GM19240 (cell line): ENCODE measurements around the gene ZNF57.
"Not testable (repeated sequence)": the region's sequence is repeated elsewhere in the genome, so short reads cannot be mapped to it uniquely, and the experiment has no call there.

Experiments
- DNase-seq: peaks from one replicate; pipeline ENCODE4 v3.0.0; 2011; ENCODE audit warnings: low spot score; ENCODE audit not compliant: insufficient read length

ZNF57 gene

DNA sequence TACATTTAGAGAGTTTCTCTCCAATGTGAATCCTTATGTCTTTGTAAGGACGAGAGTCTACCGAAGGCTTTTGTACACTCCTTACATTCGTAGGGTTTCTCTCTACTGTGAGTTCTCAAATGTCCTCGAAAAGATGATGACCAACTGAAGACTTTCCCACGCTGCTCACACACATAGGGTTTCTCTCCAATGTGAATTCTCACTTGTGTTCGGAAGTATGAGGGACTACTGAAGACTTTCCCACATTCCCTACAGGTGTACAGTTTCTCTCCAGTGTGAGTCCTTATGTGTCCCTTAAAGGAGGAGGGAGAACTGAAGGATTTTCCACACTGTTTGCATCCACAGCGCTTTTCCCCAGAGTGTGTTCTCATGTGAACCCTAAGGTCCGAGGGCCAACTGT is 4.0 kb upstream of the ZNF57 start:
- no peak for DNase-seq

DNA sequence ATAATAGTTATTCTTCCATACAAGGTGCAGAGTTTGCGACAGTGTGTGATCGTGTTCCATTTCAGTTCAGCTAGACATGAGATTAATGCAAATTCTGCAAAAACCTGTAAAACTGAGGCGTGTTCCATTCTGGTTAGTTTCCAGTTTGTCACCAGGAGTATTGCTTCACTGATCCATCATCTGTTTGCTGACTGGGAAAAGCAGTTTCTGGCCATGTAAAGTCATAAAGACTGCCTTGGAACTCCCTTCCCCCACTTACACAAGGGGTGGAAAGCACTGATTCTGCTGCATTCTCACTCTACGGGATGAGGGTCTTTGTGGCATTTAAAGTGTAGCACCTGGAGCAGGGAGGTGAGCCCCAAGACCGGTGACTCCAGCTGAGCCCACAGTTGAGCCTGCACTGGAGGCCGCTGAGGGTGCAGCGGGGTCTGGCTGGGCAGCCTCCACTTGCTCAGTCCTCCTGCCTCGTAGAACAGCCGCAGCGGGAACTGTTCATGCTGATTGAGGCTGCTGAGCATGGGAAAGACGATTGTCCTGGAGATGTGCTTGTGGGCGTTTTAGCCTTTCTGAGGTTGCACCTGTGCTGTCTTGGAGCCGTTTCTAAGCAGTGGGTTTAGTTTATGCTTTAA is 2.0 kb downstream of the ZNF57 start:
- DNase-seq: no peak

DNA sequence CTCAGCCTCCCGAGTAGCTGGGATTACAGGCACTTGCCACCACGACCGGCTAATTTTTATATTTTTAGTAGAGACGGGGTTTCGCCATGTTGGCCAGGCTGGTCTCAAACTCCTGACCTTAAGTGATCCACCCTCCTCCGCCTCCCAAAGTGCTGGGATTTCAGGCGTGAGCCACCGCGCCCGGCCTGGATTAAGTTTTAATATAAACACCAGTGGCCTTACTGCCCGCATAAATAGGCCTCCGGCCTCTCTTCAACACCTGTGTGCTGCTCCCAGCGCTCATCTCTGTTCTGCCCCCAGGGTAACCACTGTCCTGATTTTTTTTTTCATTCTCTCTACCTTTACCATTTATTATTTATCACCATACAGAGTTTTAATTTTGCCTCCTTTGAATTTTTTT is 2.6 kb downstream of the ZNF57 start:
- DNase-seq: not testable (repeated sequence)

DNA sequence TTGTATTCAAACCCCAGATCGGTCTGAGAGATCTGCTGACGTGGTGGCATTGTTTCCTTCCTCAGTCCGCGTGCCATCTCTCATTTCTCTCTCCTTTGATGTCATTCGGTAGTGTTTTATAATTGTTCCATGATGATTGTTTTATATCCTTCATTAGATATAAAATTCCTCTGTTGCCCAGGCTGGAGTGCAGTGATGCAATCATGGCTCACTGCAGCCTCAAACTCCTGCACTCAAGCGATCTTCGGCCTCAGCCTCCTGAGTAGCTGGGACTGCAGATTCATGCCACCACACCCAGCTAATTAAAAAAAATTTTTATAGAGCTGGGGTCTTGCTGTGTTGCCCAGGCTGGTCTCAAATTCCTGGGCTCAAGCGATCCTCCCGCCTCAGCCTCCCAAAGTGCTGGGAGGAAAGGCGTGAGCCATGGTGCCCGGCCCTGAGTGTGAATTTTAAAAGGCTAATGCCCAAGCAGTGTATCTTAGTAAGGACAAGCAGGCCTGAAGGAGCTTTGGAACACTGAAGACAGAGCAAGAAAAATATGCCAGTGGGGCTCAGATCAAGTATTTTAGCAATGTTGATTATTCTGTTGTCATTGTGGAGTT is 5.3 kb downstream of the ZNF57 start:
- DNase-seq: no peak

DNA sequence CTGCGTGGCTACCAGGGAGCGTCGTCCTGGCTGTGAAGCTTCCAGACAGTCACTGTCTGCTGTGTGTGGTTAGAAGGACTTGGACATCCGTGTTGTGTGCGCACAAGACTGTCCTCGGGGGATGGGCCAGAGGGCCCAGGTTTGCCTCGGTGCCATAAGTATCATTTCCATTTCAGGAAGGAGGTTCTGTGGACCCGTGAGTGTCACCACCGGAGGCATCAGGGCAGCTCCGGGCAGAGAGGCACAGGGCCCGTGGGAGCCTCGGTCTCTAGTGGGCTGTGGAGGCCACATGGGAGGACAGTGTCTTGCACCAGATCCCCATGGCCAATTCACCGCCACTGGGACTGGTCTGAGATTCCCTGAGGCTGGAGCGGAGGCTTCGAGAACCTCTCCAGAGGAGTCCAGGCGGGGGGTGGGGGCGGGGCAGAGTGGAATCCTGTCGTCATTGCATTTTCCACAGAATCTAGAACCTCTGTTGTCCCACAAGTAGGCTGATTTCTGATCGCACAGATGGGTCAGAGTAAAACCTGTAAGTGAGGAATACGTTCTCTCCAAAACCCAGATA is 6.0 kb downstream of the ZNF57 start:
- DNase-seq: no peak

DNA sequence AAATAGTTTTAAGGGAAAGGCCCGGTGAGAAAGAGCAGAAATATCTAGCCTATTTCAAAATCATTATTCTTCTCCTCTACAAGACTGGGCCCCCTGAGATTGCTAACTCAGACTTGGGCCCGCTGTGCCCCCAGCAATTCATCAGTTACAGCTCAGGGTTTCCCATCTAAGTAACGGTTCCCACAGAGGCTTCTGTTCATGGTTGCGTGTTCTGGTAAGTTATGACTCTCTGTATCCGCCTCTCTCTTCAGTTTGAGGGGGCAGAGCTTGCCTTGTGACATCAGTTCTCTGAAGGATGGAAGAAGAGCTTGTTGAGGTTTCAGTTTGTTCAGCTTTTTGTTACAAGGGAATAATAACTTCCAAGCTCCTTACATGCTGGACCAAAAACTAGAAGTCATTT is 11.6 kb downstream of the ZNF57 start:
- DNase-seq: no peak

DNA sequence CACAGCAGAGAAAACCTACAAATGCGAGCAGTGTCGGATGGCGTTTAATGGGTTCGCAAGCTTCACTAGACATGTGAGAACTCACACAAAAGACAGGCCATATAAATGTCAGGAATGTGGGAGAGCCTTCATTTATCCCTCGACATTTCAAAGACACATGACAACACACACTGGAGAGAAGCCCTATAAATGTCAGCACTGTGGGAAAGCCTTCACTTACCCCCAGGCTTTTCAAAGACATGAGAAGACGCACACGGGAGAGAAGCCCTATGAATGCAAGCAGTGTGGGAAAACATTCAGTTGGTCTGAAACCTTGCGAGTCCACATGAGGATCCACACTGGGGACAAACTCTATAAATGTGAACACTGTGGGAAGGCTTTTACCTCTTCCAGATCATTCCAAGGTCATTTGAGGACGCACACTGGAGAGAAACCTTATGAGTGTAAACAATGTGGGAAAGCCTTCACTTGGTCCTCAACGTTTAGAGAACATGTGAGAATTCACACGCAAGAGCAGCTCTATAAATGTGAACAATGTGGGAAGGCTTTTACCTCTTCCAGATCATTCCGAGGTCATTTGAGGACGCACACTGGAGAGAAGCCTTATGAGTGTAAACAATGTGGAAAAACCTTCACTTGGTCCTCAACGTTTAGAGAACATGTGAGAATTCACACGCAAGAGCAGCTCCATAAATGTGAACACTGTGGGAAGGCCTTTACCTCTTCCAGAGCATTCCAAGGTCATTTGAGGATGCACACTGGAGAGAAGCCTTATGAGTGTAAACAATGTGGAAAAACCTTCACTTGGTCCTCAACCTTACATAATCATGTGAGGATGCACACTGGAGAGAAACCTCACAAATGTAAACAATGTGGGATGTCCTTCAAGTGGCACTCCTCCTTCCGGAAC is 16.8 kb downstream of the ZNF57 start:
- no peak for DNase-seq

DNA sequence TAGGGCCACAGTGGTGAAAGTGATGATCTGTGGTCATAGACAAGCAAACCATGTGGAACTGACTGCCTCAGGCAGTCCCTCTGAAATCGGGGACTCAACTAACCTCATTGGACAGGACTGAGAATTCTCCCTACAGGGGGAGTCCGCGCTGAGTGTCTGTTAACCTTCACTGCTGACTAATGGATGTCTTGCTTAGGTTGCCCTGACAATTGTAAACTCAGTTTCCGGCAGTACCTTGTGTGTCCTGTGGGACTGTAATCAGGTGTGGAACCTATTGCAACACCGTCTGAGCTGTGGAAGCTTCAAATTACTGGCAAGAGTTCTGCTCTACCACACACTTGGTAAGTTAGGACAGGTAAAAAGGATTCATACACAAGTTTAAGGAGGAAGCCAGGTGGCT is 22.3 kb downstream of the ZNF57 start:
- no peak for DNase-seq

DNA sequence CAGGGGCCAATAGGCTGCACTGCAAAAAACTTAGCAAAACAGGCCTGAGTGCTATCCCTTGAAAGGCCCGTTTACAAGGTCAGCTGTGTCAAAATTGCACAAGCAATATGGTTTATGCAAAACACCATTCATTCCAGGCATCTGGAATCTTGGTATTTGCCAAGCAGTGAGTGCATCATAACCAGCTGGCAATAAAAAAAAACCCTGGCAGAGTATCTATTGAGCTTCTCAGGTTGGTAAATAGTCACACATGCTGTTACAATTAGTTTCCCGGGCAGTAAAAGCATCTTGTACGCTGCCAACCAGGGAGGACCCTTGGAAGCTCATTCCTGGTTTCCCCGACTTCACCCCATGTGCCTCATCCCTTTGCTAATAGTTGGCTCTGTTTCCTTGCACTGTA is 22.8 kb downstream of the ZNF57 start:
- no peak for DNase-seq

DNA sequence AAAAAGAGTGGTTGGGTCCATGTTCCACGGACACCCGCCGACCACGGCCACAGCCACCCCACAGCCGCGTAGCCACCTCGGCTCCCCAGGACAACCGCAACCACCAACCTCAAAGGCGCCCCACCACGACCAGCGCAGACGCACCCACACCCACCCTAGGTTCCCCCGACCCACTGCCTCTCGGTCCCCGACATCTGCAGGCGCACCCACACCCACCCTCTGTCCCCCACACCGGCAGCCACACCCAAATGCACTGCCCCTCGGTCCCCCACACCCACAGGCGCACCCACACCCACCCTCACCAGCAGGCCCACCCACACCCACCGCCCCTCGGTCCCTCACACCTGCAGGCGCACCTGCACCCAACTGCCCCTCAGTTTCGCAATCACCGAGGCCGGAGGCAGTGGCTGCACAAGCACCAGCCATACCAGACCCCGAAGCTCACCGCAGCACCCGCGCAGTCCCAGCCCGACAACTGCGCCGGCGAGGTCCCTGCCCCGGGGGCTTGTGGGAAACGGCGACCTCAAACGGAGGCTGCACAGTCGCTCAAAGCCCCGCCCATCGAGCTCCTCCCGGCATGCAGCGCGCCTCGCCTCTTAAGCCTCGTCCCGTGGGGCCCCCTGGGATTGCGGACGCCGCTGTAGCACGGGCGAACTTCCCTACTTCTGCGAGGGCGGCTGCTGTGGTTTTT is 25.8 kb downstream of the ZNF57 start:
- DNase-seq: no peak

DNA sequence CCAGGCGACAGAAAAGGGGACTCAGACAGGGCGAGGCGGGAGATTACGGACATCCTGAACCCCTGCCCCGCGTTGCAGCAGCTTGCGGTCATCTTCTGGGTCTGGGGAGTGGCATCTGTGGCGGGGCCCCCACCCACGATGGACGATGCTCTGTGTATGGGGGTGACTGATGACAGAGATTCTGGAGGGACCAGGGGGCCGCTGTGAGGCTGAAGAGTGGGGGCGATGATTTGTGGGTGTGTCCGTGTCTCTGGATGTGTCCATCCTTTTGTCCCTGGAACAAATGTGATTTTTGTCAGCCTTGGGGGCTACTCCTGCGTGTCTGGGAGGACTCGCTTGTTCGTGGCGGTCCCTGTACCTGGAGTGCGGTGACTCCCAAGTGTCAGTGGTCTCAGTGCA is 26.3 kb downstream of the ZNF57 start:
- no peak for DNase-seq

DNA sequence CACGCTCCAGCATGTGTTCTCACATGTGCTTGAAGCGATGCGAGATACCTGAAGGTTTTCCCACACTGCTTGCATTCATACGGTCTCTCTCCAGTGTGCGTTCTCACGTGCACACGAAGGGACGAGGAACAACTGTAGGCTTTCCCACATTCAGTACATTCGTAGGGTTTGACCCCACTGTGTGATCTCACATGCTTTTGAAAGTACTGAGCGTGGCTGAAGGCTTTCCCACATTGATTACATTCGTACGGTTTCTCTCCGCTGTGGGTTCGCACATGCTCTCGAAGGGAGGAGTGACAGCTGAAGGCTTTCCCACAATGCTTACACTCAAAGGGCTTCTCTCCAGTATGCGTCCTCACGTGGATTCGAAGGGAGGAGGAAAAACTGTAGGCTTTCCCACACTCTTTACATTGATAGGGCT is 32.8 kb downstream of the ZNF57 start:
- no peak for DNase-seq

DNA sequence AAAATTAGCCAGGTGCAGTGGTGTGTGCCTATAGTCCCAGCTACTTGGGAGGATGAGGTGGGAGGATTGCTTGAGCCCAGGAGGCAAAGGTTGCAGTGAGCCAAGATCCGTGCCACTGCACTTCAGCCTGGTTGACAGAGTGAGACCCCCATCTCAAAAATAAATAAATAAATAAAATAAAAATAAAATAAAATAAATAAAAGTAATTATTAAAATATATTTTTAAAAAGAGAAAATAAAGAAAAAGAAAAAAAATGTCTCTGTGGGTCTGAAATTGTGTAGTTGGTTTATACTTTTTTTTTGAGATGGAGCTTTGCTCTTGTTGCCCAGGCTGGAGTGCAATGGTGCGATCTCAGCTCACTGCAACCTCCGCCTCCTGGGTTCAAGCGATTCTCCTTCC is 35.1 kb downstream of the ZNF57 start:
- not testable (repeated sequence) for DNase-seq

DNA sequence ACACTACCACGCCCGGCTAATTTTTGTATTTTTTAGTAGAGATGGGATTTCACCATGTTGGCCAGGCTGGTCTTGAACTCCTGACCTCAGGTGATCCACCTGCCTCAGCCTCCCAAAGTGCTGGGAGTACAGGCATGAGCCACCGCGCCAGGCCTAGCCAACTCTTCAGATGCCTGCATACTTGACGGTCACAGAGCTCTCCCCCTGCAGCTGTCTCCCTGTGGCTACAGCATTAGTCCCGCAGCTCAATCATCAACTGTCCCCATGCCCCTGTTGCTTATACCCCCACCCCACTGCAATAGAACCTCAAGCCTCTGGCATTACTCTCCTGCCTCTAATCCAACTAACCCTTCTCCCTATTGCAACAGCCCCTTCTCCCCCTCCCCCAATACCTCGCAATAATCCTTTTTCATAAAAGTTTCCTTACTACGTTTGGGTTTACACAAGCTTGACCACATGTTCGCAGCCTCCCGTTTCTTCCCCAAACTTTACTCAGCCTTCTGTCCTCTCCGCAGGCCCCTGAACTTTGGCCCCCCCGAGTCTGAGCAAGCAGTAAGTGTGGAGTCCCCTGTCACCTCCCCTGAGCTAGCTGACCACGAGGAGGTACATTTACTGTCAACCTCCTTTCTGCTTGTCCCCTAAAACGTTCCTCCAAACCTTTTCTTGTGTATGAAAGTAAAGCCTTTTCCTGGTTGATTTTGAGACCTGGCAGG is 42.4 kb downstream of the ZNF57 start:
- DNase-seq: no peak

DNA sequence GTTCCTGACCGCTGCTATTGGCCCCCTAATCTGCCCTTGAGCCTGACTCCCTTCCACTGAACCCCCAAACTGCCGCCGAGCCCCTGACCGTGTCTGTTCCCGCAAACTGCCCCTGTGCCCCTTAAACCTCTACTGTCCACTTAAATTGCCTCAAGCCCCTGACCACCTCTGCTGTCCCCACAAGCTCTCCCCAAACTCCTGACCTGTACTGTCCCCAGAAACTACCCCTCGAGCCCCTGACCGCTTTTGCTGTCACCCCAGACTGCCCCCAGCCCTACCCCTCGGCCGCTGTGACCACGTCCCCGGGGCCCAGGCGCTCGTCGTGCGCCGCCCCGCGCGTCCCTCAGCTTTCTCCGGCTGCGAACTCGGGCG is 43.7 kb downstream of the ZNF57 start:
- no peak for DNase-seq

DNA sequence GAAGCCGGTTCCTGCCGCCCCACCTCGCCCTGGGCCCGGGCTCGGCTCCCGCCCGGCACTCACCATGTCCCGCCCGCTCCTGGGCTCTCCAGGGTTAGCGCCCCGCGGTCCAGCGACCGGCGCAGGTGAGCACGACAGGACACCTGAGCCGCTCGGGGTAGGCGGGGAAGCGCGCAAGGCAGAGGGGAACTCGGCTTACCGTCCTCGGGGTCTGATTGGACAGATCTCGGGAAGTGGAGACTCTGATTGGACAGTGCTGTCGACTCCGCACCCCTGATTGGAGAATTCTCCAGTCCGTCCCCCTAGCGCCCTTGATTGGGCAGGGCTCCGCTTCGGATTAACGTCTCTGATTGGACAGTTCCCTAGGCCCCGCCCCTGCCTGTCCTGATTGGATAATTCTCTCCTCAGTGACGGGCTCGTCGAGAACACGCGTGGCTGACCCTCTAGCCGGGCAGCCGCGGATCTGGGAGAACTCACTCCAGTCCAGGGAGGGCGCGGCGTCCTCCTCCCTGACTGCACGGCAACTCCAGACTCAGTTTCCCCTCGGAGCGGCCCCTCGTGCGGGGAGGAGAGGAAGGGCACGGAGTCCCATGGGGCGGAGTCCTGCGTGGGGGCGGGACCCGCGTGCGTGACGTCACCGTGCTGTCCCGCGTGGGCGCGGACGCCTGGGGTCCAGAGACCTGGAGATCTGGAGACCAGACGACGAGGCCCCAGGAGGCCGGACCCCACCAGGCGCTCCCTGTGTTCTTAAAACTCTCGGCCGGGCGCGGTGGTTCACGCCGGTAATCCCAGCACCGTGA is 44.2 kb downstream of the ZNF57 start, which contains the start of gene ZNF77:
Gene ZNF77 (minus strand): TSS at position 197 of the 800 bp plus-strand sequence. CDS start 131 bp downstream, at position 66.
- DNase-seq: peak; percentile 96

DNA sequence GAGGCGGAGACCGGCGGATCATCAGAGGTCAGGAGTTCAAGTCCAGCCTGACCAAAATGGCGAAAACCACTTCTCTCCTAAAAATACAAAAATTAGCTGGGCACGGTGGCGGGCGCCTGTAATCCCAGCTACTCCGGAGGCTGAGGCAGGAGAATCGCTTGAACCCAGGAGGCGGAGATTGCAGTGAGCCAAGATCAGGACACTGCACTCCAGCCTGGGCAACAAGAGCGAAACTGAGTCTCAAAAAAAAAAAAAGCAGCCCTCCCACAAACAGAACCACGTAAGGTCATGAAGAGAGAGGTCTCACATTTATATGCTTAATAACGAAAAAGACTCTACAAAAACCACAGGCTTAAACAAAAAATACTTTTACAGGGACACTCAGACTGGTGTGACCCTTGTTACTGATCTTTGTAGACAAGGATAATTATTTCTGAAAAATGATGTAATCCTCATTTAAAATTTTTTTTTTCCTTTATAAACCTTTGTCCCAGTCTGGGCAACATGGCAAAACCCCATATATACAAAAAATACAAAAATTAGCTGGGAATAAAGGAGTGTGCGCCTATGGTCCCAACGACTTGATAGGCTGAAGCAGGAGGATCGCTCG is 45.0 kb downstream of the ZNF57 start:
- DNase-seq: no peak

DNA sequence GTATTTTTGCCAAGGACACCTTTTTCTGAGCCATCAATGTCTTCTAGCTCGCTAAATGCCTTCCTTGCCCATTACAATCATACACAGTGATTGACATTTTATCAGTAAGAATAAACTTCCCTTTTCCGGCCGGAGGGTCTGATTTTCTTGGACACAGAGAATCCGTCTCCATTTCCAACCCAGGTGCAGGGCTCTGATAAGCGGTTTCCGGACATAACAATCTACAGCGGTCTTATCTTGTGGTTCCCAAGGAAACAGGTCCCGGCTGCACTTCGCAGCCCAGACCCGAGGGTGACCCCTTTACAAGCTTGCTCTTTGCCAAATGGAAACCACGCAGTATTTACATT is 49.2 kb downstream of the ZNF57 start:
- DNase-seq: no peak

DNA sequence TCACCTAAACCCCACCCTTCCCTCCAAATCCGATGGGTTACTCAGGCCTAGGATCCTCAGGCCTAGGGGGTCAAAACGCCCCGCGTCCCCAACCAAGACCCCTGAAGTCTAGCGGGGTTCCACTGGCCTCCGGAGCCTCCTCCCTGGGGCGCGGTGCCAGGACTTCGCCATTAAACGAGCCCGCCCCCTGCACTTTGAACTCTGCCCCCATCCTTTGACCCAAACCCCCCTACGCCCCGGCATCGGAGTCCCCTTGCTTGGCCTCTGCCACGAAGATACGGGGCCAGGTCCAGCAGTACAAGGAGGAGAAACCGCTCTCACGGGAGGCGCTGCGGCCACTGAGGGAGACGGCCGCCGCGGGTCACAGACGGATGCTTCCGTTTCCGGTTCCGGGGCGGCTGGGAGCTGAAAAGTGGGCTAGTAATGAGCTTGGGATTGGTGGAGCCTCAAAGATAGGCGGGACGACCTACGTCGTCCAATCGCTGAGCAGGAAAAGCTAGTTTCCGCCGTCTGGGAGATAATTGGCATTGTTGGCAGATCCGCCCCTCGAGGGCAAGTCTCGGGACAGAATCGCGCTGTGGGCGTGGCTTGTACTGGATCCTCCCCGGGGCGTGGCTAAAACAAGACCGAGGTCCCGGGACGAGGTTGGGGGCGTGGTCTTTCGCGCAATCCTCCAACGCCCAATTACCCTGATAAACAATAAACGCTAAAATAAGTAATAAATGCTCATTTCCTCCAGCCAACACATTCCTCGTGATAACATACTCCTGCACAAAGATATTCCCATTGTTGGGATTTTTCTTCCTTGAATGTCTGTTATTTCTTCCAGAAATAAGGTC is 49.8 kb downstream of the ZNF57 start:
- peak; percentile 96 for DNase-seq
